ENCODE results near the gene MUSTN1. TPM values are rescaled to one million over a fixed set of nuclear protein-coding genes. Genes with fewer than 3 reads are reported as not detected.

The MUSTN1 gene
- total and polyA plus RNA-seq, 2 experiments from 2014 or later: 1.2 to 1.4 TPM

DNA sequence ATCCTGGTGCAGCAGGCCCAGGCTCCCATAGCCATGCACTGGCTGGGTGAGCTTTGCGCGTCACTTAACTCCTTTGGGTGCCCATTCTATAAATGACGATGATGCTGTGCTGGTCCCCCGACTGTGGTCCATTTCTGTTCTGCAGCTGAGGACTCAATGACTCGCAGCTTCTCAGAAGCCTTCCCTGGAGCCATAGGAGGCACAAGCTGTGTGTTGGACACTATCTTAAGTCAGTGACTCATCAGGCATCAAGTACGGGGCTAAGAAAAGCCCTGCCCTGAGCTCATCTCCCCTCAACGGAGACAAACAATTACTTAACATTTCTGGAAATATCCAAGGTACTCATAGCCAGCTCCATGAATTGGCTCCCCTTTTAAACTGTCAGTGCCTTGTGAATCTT, 13.8 kb upstream of the MUSTN1 start:
- Mint-ChIP-seq H3K4me1 (peaks cover 6% of the 10 kb centered on the region), H3K9me3 (no peaks in the 10 kb centered on the region), H3K36me3 (ENCODE audit: low read depth) (peaks cover 32% of the 10 kb centered on the region), H3K27me3 (ENCODE audit: insufficient read depth, low read depth, poor library complexity) (peaks cover 3% of the 10 kb centered on the region), H3K4me3 (no peak overlapping the region), H3K27ac (no peak overlapping the region)
- Histone ChIP-seq H3K9me2 (ENCODE audit: insufficient read depth) (no peaks in the 10 kb centered on the region), H3K4me3 (no peak overlapping the region), H3K36me3 (ENCODE audit: insufficient read depth) (0 out of 2 replicates have a peak, but pooled peaks cover 3% of the 10 kb centered on the region), H3F3A (replicated peaks; ENCODE audit: low read depth) (no peaks in the 10 kb centered on the region), H3K4me2 (no peak overlapping the region), H4K20me1 (replicated peaks; ENCODE audit: insufficient read depth) (peaks cover 2% of the 10 kb centered on the region; the same call in 1 of the 2 replicates), H3K4me1 (ENCODE audit: insufficient read depth) (0 out of 2 replicates have a peak, but pooled peaks cover 4% of the 10 kb centered on the region), H3K27me3 (ENCODE audit: insufficient read depth) (no peaks in the 10 kb centered on the region), H2AFZ (no peak overlapping the region), H3K79me2 (replicated peaks; ENCODE audit: insufficient read depth) (no peaks in the 10 kb centered on the region), H3K27ac (ENCODE audit: low read depth) (no peak overlapping the region)
- DNase-seq (ENCODE audit: low spot score) (no peak), ATAC-seq (no peak)
- no peak for TF ChIP-seq EZH2 (IDR thresholded peaks at IDR 0.05; ENCODE audit: low read depth, unreplicated experiment)
- no peak for TF ChIP-seq STAT1 (IDR thresholded peaks at IDR 0.05; ENCODE audit: unreplicated experiment)
- TF ChIP-seq, protein P1, sequence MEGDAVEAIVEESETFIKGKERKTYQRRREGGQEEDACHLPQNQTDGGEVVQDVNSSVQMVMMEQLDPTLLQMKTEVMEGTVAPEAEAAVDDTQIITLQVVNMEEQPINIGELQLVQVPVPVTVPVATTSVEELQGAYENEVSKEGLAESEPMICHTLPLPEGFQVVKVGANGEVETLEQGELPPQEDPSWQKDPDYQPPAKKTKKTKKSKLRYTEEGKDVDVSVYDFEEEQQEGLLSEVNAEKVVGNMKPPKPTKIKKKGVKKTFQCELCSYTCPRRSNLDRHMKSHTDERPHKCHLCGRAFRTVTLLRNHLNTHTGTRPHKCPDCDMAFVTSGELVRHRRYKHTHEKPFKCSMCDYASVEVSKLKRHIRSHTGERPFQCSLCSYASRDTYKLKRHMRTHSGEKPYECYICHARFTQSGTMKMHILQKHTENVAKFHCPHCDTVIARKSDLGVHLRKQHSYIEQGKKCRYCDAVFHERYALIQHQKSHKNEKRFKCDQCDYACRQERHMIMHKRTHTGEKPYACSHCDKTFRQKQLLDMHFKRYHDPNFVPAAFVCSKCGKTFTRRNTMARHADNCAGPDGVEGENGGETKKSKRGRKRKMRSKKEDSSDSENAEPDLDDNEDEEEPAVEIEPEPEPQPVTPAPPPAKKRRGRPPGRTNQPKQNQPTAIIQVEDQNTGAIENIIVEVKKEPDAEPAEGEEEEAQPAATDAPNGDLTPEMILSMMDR (conservative IDR thresholded peaks at IDR 0.05; ENCODE audit: low read depth in 2 of 2): no peak
- TF ChIP-seq JUNB (IDR thresholded peaks at IDR 0.05; ENCODE audit: unreplicated experiment): no peak
- no peak for TF ChIP-seq ZNF114 (CRISPR knock-in tag; IDR thresholded peaks at IDR 0.05)
- no peak for TF ChIP-seq EZH2phosphoT487 (IDR thresholded peaks at IDR 0.05; ENCODE audit: unreplicated experiment)

DNA sequence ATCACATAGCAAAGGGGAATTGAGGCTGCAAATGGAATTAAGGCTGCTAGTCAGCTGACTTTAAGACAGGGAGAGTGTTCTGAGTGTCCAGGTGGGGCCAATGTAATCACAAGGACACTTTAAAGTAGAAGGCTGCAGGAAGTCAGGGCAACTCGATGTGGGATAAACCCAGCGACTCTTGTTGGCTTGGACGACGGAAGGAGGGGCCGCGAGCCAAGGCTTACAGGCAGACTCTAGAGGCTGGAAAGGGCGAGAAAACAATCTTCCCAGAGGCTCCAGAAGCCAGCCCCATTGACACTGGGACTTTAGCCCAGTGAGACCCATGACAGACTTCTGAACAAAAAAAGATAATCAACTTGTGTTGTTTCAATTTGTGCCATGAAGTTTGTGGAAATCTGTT, 12.9 kb upstream of the MUSTN1 start:
- DNase-seq (ENCODE audit: low spot score): no peak
- peaks cover 3% of the 10 kb centered on the region for H3K27me3 Mint-ChIP-seq (ENCODE audit: insufficient read depth, low read depth, poor library complexity)
- 0 out of 2 replicates have a peak, but pooled peaks cover 3% of the 10 kb centered on the region for H3K36me3 ChIP-seq (ENCODE audit: insufficient read depth)
- TF ChIP-seq POLR2AphosphoS5 (IDR thresholded peaks at IDR 0.05; ENCODE audit: low read depth) (no peak), CREB1 (CRISPR knock-in tag; IDR thresholded peaks at IDR 0.05; ENCODE audit: low read depth) (no peak), NANOG (IDR thresholded peaks at IDR 0.05; ENCODE audit: borderline replicate concordance) (no peak), ZNF114 (CRISPR knock-in tag; IDR thresholded peaks at IDR 0.05) (no peak), JUNB (IDR thresholded peaks at IDR 0.05; ENCODE audit: unreplicated experiment) (no peak), EZH2phosphoT487 (IDR thresholded peaks at IDR 0.05; ENCODE audit: unreplicated experiment) (no peak), STAT1 (IDR thresholded peaks at IDR 0.05; ENCODE audit: unreplicated experiment) (no peak), EZH2 (IDR thresholded peaks at IDR 0.05; ENCODE audit: low read depth, unreplicated experiment) (no peak), ZNF331 (CRISPR knock-in tag; IDR thresholded peaks at IDR 0.05; ENCODE audit: low read depth) (no peak)
- TF ChIP-seq, protein P2, sequence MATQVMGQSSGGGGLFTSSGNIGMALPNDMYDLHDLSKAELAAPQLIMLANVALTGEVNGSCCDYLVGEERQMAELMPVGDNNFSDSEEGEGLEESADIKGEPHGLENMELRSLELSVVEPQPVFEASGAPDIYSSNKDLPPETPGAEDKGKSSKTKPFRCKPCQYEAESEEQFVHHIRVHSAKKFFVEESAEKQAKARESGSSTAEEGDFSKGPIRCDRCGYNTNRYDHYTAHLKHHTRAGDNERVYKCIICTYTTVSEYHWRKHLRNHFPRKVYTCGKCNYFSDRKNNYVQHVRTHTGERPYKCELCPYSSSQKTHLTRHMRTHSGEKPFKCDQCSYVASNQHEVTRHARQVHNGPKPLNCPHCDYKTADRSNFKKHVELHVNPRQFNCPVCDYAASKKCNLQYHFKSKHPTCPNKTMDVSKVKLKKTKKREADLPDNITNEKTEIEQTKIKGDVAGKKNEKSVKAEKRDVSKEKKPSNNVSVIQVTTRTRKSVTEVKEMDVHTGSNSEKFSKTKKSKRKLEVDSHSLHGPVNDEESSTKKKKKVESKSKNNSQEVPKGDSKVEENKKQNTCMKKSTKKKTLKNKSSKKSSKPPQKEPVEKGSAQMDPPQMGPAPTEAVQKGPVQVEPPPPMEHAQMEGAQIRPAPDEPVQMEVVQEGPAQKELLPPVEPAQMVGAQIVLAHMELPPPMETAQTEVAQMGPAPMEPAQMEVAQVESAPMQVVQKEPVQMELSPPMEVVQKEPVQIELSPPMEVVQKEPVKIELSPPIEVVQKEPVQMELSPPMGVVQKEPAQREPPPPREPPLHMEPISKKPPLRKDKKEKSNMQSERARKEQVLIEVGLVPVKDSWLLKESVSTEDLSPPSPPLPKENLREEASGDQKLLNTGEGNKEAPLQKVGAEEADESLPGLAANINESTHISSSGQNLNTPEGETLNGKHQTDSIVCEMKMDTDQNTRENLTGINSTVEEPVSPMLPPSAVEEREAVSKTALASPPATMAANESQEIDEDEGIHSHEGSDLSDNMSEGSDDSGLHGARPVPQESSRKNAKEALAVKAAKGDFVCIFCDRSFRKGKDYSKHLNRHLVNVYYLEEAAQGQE (IDR thresholded peaks at IDR 0.05; ENCODE audit: unreplicated experiment): no peak
- TF ChIP-seq, protein P3, sequence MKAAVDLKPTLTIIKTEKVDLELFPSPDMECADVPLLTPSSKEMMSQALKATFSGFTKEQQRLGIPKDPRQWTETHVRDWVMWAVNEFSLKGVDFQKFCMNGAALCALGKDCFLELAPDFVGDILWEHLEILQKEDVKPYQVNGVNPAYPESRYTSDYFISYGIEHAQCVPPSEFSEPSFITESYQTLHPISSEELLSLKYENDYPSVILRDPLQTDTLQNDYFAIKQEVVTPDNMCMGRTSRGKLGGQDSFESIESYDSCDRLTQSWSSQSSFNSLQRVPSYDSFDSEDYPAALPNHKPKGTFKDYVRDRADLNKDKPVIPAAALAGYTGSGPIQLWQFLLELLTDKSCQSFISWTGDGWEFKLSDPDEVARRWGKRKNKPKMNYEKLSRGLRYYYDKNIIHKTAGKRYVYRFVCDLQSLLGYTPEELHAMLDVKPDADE (IDR thresholded peaks at IDR 0.05): no peak
- TF ChIP-seq, protein P1 (conservative IDR thresholded peaks at IDR 0.05; ENCODE audit: low read depth in 2 of 2): no peak

More for the DNA sequence above, 12.9 kb upstream of the MUSTN1 start:
- Histone ChIP-seq H3K4me1 (ENCODE audit: insufficient read depth) (0 out of 2 replicates have a peak, but pooled peaks cover 4% of the 10 kb centered on the region), H3K27me3 (ENCODE audit: insufficient read depth) (no peaks in the 10 kb centered on the region), H2AFZ (no peak overlapping the region), H3K9me2 (ENCODE audit: insufficient read depth) (no peaks in the 10 kb centered on the region), H3K79me2 (replicated peaks; ENCODE audit: insufficient read depth) (no peaks in the 10 kb centered on the region), H4K20me1 (replicated peaks; ENCODE audit: insufficient read depth) (peaks cover 2% of the 10 kb centered on the region; the same call in 1 of the 2 replicates), H3K27ac (ENCODE audit: low read depth) (no peak overlapping the region), H3K4me2 (no peak overlapping the region), H3K4me3 (no peak overlapping the region), H3F3A (replicated peaks; ENCODE audit: low read depth) (no peaks in the 10 kb centered on the region)
- Mint-ChIP-seq H3K4me1 (peaks cover 11% of the 10 kb centered on the region), H3K9me3 (no peaks in the 10 kb centered on the region), H3K36me3 (ENCODE audit: low read depth) (peaks cover 35% of the 10 kb centered on the region), H3K27ac (peak overlapping the region; percentile 36; the same call in 1 of the 2 replicates), H3K4me3 (no peak overlapping the region)
- ATAC-seq: no peak

All from GM23338 (cell line).